ENCODE results near the gene SLC17A5. TPM values are rescaled to one million over a fixed set of nuclear protein-coding genes. Genes with fewer than 3 reads are reported as not detected.

SLC17A5 gene
- total and polyA plus RNA-seq, 2 experiments from 2014 or later, result 5.4 to 17.8 TPM

- TF ChIP-seq CTCF (IDR thresholded peaks at IDR 0.05; ENCODE audit: low read depth, low read length), result no peak
- Histone ChIP-seq H3K36me3 (no peaks in the 10 kb centered on the region), H3K4me3 (no peak overlapping the region), H3K4me1 (ENCODE audit: low read depth) (no peaks in the 10 kb centered on the region), H3K9me3 (ENCODE audit: low read depth) (no peaks in the 10 kb centered on the region), H3K27ac (no peak overlapping the region), H3K27me3 (no peaks in the 10 kb centered on the region)
- no peak for DNase-seq (ENCODE audit: low read depth in 1 of 2, low spot score in 1 of 2)
Measured at GRCh38 chr6:73613806-73614536, 39.8 kb downstream of the SLC17A5 start.

GRCh38 chr6:73612611-73613010 lies 41.2 kb downstream of the SLC17A5 start:
- Histone ChIP-seq H3K4me1 (ENCODE audit: low read depth) (no peaks in the 10 kb centered on the region), H3K9me3 (ENCODE audit: low read depth) (no peaks in the 10 kb centered on the region), H3K4me3 (no peak overlapping the region), H3K36me3 (no peaks in the 10 kb centered on the region), H3K27me3 (no peaks in the 10 kb centered on the region), H3K27ac (no peak overlapping the region)
- TF ChIP-seq CTCF (IDR thresholded peaks at IDR 0.05; ENCODE audit: low read depth, low read length), result no peak
- DNase-seq (ENCODE audit: low read depth in 1 of 2, low spot score in 1 of 2), result peak in 1 of 2 donors; percentile 1

GRCh38 chr6:73610444-73611275 lies 43.1 kb downstream of the SLC17A5 start:
- peak; percentile 43 to 68 for DNase-seq (ENCODE audit: low read depth in 1 of 2, low spot score in 1 of 2)
- H3K9me3 ChIP-seq (ENCODE audit: low read depth), result no peaks in the 10 kb centered on the region
- H3K4me3 ChIP-seq, result no peak overlapping the region
- no peak overlapping the region for H3K27ac ChIP-seq
- TF ChIP-seq CTCF (IDR thresholded peaks at IDR 0.05; ENCODE audit: low read depth, low read length), result peak; percentile 63
- H3K4me1 ChIP-seq (ENCODE audit: low read depth), result no peaks in the 10 kb centered on the region
- no peaks in the 10 kb centered on the region for H3K27me3 ChIP-seq
- no peaks in the 10 kb centered on the region for H3K36me3 ChIP-seq

- Histone ChIP-seq H3K4me3 (no peak overlapping the region), H3K36me3 (no peaks in the 10 kb centered on the region), H3K9me3 (ENCODE audit: low read depth) (no peaks in the 10 kb centered on the region), H3K27ac (no peak overlapping the region), H3K4me1 (ENCODE audit: low read depth) (no peaks in the 10 kb centered on the region), H3K27me3 (no peaks in the 10 kb centered on the region)
- DNase-seq (ENCODE audit: low read depth in 1 of 2, low spot score in 1 of 2), result no peak
- no peak for TF ChIP-seq CTCF (IDR thresholded peaks at IDR 0.05; ENCODE audit: low read depth, low read length)
Measured at GRCh38 chr6:73608761-73609160, 45.0 kb downstream of the SLC17A5 start.

GRCh38 chr6:73606428-73606827 lies 47.4 kb downstream of the SLC17A5 start:
- no peak for TF ChIP-seq CTCF (IDR thresholded peaks at IDR 0.05; ENCODE audit: low read depth, low read length)
- no peaks in the 10 kb centered on the region for H3K36me3 ChIP-seq

More at GRCh38 chr6:73606428-73606827, 47.4 kb downstream of the SLC17A5 start:
- no peak for DNase-seq (ENCODE audit: low read depth in 1 of 2, low spot score in 1 of 2)
- Histone ChIP-seq H3K4me1 (ENCODE audit: low read depth) (no peaks in the 10 kb centered on the region), H3K9me3 (ENCODE audit: low read depth) (no peaks in the 10 kb centered on the region), H3K4me3 (no peak overlapping the region), H3K27me3 (no peaks in the 10 kb centered on the region), H3K27ac (no peak overlapping the region)
